ENCODE measurements around the gene ITGB4.
A peak's percentile ranks its signal among the peaks of the same experiment; 100 is the strongest.

The ITGB4 gene

GRCh38 chr17:75764711-75765421, 43.6 kb downstream of the ITGB4 start, which contains the start of gene GALK1:
Gene GALK1, minus strand, starts transcription at chr17:75765192. Its CDS starts 56 bp downstream, at chr17:75765136.
- peak; percentile 67 for TF ChIP-seq CTCF (IDR thresholded peaks at IDR 0.05; ENCODE audit: low read depth, low read length)
- no peak for DNase-seq (ENCODE audit: extremely low read depth, low read depth)

GRCh38 chr17:75765981-75766380, 44.7 kb downstream of the ITGB4 start:
- DNase-seq (ENCODE audit: extremely low read depth, low read depth), result no peak
- no peak for TF ChIP-seq CTCF (IDR thresholded peaks at IDR 0.05; ENCODE audit: low read depth, low read length)

GRCh38 chr17:75767881-75768280, 46.6 kb downstream of the ITGB4 start:
- TF ChIP-seq CTCF (IDR thresholded peaks at IDR 0.05; ENCODE audit: low read depth, low read length), result no peak
- DNase-seq (ENCODE audit: extremely low read depth, low read depth), result no peak

GRCh38 chr17:75769536-75769935, 48.3 kb downstream of the ITGB4 start:
- TF ChIP-seq CTCF (IDR thresholded peaks at IDR 0.05; ENCODE audit: low read depth, low read length), result no peak
- no peak for DNase-seq (ENCODE audit: extremely low read depth, low read depth)

- TF ChIP-seq CTCF (IDR thresholded peaks at IDR 0.05; ENCODE audit: low read depth, low read length), result peak; percentile 3; the same call in 1 of the 2 replicates
- DNase-seq (ENCODE audit: extremely low read depth, low read depth), result no peak
Measured at GRCh38 chr17:75771334-75772281, 50.3 kb downstream of the ITGB4 start.

GRCh38 chr17:75773121-75773807, 52.0 kb downstream of the ITGB4 start:
- no peak for TF ChIP-seq CTCF (IDR thresholded peaks at IDR 0.05; ENCODE audit: low read depth, low read length)
- DNase-seq (ENCODE audit: extremely low read depth, low read depth), result no peak
